ENCODE results near the gene RBM10.
"Not testable (repeated sequence)": the region's sequence is repeated elsewhere in the genome, so short reads cannot be mapped to it uniquely, and the experiment has no call there.

The RBM10 gene, protein sequence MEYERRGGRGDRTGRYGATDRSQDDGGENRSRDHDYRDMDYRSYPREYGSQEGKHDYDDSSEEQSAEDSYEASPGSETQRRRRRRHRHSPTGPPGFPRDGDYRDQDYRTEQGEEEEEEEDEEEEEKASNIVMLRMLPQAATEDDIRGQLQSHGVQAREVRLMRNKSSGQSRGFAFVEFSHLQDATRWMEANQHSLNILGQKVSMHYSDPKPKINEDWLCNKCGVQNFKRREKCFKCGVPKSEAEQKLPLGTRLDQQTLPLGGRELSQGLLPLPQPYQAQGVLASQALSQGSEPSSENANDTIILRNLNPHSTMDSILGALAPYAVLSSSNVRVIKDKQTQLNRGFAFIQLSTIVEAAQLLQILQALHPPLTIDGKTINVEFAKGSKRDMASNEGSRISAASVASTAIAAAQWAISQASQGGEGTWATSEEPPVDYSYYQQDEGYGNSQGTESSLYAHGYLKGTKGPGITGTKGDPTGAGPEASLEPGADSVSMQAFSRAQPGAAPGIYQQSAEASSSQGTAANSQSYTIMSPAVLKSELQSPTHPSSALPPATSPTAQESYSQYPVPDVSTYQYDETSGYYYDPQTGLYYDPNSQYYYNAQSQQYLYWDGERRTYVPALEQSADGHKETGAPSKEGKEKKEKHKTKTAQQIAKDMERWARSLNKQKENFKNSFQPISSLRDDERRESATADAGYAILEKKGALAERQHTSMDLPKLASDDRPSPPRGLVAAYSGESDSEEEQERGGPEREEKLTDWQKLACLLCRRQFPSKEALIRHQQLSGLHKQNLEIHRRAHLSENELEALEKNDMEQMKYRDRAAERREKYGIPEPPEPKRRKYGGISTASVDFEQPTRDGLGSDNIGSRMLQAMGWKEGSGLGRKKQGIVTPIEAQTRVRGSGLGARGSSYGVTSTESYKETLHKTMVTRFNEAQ

DNA sequence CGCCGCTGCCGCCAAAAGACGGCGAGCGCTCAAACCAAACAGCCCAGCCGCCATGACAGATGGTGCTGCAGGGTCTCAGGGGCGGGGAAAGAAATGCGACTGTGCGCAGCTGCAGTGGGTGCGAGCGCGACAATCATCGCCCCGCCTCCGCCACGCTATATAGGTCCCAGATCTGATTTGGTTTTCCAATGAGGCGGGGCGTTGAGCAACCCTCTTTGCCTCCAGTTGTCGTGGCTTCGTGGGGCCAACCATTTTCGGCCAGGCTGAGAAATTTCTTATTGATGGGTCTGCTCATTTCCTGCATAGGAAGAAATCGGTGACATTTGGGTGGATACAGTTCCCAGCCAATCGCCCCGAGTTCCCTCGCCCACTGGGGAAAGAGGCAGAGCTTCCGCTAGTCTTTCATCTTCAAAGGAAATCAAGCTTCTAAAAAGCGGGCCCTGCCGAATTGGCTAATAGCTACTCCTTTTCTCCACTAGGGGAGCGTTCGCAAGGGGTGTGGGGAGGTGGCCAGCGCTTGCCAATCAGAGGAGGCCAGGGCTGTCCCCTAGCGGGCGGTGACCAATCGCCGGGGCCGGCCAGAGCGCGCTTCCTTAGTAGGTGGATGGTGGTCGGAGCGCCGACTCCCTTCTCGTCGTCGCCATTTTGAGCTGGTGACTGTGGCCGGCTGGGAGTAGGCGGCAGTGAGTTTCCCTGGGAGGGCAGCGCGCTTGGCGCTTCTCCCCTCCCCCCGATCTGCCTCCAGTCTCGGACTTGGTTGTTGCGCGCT lies at the start of gene RBM10, which contains the start of gene NDUFB11:
TSS of gene RBM10 (plus strand) at position 596 of the 769 bp plus-strand sequence. CDS start 2,261 bp downstream, outside the sequence.
TSS of gene NDUFB11 (minus strand) at position 77 of the 769 bp plus-strand sequence. CDS start at position 54, 23 bp downstream.
- DNase-seq, result peak; percentile 92

DNA sequence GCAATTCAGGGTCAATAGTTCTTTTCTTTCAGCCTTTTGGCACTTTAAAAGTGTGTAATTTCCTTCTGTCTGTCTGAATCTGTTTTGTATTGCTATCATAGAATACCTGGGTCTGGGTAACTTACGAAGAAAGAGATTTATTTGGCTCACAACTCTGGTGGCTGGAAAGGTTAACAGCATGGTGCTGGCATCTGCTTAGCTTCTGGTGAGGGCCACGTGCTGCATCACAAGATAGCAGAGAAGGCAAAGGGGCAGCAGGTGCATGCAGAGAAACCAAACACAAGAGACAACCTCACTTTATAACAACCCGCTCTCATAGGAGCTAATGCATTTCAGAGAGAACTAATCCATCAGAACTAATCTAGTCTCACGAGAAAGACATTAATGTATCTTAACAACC lies 48.0 kb upstream of the RBM10 start:
- no peak for DNase-seq

DNA sequence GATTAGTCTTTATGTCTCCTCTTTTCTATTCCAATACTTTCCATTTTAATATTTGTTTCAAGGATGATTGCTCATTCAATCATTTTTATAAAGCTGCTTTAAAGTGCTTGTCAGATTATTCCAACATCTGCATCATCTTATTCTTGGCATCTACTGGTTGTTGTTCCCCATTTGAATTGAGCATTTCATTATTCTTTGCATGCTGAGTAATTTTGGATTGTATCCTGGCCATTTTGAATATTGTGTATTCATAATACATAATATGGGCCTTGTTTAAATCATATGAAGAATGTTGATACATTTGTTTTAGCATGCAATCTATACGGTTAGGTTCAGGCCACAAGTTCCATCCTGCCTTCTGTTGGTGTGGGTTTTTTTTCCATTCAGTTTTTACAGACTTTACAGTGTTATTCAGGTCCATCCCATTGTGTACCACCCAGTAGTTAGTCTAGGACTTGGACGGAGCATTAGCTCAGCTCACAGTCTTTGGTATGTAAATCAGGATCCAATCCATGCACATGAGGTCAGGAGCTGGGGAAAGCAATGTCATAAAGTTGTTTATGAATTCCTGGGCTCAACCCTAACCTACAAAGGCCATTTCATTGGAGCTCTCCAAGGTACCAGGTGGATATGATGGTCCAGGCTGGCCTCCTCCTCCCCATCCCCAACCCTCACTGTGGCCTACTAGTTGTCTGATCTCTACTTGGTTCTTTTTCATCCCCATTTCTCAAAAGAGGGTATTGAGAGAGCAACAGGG lies 46.5 kb upstream of the RBM10 start:
- DNase-seq, result no peak

DNA sequence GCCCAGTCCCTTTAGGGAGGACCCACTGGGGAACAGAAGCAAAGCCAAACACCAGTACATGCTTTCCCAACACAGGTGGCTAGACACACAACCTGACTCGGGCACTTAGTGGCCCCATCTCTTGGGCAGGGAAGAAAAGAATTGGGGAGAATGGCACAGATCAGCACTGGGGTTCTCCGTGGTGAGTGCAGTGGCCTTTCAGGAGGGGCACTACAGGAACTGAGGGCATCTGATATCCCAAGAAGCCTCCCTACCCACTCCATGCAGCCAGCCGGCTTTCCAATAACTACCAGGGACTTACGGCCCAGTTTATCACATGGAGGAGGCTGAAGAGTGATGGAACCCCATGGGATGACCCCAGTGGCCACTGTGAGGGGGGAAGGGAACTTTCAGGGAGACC lies 43.8 kb upstream of the RBM10 start:
- DNase-seq, result no peak

DNA sequence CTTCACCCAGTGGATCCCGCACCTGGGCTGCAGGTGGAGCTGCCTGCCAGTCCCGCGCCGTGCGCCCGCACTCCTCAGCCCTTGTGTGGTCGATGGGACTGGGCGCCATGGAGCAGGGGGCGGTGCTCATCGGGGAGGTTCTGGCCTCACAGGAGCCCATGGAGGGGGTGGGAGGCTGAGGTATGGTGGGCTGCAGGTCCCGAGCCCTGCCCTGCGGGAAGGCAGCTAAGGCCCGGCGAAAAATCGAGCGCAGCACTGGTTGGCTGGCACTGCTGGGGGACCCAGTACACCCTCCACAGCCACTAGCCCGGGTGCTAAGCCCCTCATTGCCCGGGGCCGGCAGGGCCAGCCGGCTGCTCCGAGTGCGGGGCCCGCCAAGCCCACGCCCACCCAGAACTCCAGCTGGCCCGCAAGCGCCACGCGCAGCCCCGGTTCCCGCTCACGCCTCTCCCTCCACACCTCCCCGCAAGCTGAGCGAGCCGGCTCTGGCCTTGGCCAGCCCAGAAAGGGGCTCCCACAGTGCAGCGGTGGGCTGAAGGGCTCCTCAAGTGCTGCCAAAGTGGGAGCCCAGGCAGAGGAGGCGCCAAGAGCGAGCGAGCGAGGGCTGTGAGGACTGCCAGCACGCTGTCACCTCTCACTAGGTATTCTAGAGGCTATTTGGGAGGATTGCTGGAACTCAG lies 33.9 kb upstream of the RBM10 start:
- not testable (repeated sequence) for DNase-seq

DNA sequence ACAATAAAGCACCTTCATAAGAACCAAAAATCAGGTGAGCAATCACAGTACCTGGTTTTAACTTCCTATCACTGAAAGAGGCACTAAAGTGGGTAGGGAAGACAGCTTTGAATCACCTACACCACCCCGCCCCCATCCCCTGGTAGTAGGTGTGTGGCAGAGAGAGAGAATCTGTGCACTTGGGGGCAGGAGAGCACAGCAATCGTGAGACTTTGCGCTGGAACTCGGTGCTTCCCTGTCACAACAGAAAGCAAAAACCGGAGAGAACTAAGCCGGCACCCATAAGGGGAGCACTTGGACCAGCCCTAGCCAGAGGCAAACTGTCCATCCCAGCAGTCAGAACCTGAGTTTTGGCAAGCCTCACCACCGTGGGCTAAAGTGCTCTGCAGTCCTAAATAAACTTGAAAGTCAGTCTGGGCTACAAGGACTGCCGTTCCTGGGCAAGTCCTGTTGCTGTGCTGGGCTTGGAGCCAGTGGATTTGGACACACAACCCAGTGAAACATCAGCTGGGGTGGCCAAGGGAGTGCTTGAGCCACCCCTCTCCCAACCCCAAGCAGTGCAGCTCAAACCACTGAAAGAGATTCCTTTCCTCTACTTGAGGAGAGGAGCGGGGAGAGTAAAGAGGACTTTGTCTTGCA lies 32.6 kb upstream of the RBM10 start:
- no peak for DNase-seq

DNA sequence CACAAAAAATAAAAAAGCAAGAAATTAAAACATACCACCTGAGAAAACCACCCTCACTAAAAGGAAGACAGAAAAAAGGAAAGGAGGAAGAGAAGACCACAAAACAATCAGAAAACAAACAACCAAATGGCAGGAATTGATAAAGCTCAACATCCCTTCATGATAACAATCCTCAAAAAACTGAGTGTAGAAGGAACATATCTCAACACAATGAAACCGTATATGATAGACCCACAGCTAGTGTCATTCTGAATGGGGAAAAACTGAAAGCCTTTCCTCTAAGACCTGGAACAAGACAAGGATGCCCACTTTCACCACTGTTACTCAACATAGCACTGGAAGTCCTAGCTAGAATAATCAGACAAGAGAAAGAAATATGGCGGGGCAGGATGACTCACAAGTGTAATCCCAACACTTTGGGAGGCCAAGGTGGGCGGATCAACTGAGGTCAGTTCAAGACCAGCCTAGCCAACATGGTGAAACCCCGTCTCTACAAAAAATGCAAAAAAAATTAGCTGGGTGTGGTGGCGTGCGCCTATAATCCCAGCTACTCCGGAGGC lies 28.4 kb upstream of the RBM10 start:
- not testable (repeated sequence) for DNase-seq

DNA sequence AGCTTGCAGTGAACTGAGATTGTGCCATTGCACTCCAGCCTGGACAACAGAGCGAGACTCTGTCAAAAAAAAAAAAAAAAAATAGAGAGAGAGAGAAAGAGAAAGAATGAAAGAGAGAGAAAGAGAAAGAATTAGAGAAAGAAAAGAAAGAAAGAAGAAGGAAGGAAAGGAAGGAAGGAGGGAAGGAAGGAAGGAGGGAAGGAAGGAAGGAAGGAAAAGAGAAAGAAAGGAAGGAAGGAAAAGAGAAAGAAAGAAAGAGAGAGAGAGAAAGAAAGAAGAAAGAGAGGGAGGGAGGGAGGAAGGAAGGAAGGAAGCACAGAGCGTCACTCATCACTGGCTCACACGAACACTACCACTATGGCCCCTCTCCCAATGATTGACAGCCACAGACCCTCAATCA lies 20.6 kb upstream of the RBM10 start:
- DNase-seq, result not testable (repeated sequence)

DNA sequence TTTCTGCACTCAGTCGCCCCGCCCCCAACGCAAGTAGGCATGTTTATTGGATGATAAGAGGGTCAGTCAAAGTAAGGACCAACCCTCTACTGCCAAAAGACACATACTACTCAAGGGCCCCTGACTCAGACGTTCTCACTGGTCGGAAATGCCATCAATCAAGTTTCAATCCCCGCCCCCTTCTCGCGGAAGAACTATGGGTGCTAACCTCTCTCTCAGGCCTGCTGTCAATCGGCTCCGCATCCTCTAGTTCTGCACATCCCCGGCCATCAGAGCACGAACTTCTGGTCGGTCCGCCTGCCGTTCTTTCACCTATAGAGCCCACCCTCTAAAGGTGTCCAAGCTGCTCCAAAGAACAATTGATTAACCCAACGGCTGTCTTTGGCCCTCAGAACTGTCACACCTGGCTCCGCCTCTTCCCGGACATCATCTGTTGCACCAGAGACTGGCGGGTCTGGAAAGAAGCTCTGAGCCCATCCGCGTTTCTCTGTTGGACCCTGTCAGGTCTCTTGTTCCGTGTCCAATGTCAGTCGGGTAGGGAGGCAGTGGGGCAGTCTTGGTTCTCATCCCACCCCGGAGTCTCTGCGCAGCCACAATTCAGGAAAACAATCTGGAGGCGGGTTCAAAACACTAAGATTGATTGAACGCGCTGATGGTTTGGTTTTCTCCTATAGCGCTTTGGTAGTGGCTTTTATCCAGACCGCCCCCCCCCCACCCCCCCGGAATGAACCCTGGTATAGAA lies 15.7 kb upstream of the RBM10 start:
- peak; percentile 93 for DNase-seq

DNA sequence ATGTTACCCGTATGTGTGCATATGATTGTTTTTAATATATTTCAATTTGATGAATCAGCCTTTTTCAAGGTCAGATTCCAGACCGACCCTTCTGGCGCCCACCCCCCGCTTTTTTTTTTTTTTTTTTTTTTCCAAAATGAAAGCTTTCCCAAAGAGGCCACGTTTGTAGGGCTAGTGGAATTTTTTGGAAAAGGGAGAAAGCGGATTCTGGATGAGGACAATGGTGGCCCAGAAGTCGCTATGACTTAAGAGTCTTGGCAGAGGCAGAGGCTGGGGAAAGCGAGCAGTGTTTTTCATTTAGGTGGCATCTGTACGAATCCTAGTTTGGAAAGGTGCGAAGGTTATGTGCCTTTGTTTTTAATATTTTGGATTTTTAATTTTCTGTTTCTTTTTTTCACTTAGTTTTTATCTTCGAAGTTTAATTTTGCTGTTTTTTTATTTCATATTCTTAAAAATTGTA lies 15.1 kb upstream of the RBM10 start:
- DNase-seq, result no peak

DNA sequence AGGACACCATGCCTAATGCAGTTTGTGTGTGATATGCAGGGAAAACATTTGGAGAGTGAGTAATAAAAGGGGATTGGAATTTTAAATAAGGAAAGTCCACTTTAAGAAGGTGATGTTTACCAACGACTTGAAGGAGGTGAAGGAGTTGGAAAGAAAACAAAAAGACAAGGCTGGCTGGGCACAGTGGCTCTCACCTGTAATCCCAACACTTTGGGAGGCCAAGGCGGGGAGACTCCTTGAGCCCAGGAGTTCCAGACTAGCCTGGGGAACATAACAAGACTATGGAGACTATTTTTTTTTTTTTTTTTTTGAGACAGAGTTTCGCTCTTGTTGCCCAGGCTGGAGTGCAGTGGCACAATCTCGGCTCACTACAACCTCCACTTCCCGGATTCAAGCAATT lies 11.5 kb upstream of the RBM10 start:
- no peak for DNase-seq

DNA sequence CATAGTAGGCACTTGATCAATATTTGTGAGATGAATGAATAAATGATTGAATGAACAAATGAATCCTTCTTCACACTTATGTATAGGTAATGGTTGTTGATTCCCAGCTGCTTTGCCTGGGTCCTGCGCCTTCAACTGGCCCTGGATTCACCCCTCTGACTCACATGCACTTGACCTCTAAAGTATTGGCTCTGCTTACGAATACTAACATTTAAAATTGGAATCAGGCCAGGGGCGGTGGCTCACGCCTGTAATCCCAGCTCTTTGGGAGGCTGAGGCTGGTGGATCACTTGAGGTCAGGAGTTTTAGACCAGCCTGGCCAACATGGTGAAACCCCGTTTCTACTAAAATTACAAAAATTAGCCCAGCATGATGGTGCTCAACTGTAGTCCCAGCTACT lies 9.4 kb upstream of the RBM10 start:
- DNase-seq, result not testable (repeated sequence)

DNA sequence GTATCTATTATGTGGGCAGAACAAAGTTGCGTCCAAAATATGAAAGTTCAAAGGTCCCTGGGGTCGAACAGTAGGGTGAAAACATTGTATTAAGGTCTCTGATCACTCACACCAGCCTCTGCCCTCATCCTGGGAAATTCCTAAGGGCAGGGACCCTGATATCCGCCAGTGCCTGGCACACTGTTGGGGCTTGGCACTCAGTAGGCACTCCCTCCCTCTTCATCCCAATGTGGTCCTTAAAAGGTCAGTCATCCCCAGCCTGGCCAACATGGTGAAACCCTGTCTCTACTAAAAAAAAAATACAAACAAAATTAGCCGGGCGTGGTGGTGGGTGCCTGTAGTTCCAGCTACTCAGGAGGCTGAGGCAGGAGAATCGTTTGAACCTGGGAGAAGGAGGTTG lies 6.8 kb upstream of the RBM10 start:
- DNase-seq, result no peak

DNA sequence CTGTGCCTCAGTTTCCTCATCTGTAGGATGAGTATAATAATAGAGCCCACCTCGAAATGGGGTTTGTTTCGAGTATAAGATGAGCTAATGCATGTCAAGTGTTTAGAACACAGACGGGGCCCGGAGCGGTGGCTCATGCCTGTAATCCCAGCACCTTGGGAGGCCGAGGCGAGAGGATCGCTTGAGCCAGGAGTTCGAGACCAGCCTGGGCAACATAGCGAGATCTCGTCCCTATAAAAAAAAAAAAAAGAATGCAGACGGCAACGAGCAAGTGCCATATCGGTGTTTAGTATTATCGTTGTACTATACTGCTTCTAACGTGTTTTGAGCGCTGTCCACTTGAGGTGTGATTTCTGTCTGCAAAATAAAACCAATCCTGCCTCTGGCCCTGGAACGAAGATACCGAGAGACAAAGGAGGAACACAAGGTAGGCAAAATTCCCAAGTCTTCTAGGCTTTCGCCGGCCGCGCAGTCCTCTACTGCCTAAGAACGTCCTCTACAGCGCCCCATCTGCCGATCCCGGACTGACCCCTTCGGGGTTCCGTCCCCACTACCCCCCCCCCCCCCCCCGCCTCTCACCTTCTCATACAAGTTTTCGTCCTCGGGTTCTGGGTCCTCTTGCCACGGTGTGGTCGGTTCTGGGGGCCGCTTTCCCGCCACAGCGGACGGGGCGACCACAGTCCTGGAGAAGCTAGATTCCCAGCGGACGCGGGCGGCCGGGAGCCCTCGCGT lies 961 bp upstream of the RBM10 start:
- no peak for DNase-seq

DNA sequence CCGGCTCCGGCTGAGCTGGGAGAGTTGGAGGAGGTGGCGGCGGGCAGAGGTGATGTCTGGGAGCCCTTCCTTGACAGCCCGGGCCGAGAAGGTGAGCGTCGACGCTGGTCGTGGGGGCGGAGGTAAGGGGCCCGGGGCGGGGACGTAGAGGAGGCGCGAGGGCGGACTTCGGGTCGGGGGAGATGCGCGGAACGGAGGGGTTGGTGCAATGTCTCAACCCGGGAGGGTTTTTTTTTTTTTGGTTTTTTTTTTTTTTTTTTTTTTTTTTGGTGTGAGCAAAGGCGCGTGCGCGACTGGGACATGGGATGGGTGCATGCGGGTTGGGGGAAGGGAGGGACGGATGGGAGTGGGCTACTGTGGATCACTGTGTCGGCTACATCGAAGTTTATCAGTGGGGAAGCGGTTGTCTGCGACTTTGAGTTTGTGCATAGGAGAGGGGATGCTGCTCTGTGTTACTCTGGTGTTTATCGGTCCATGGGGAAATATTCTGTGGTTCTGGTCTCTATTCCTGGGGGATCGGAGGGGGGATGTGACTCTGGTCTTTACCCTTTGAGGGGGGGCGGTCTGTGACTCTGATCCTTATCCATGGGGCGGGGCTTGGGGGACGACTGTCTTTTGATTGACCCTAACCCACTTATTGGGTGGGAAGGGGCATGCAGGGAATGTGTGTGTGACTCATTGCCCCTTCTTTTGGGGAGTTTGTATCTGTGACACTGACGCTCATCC lies 537 bp downstream of the RBM10 start:
- DNase-seq, result no peak

DNA sequence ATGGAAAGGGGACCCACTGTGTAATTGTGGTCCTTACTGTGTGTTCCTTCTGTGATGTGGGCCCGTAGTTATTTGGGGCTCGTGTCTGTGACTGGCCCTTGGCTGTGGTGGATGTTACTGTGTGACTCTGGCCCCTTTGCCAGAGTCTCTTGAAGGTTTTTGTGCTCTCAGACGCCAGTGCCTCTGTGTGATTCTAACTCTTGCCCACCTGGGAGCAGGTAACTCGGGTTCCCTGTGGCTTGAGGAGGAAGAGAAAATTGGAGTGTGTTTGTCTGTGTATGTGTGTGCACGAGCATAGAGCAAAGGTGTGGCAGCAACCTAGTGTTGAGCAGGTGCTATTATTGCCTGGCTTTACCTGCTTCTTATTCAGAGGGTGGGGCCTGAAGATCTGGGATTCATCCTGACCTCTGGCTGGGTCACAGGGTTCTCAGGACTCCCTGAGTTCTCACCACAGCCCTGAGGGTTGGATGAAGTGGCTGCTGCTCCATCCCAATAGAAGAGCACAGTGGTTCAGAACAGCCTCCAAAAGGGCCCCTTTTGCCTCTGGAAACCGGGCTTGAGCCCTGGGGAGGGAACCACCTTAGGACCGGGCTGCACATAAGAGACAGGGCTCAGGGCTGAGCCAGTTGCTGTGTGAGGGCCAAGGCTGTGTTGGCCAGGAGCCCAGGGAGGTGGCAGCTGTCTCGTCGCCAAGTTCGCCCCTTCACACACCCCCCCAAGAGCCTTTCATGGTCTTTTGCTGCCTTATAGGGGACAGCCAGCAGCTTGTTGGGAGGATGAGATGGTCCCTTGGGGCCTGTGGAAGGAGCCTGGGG lies 1.3 kb downstream of the RBM10 start:
- no peak for DNase-seq
